K562 (cell line): ENCODE results near the gene PDE9A. TPM values are rescaled to one million over a fixed set of nuclear protein-coding genes. Genes with fewer than 3 reads are reported as not detected.

ENCODE experiments used
- ATAC-seq: fragments of 200-7000 bp; cut with Tn5 transposase; 3 replicates; pipeline ENCODE4 v1.9.1; 2020; ENCODE audit warnings: moderate library complexity
- BruUV-seq: library from RNA; stranded (reverse); fragments of 400-500 nt; replicated peaks from 2 replicates; lab custom pipeline; 2021; lab: Mats Ljungman, UMichigan
- CTCF ChIA-PET: fragments of 300-600 bp; formaldehyde crosslinking; extraction: SDS; loops from one replicate; lab custom pipeline; 2021; ENCODE audit warnings: low intra/inter-chr PET ratio; lab: Yijun Ruan, JAX
- POLR2A ChIA-PET: fragments of 300-600, 350-650 bp; sonication (Branson Sonifier 250); formaldehyde crosslinking; extraction: SDS; loops from one replicate; lab custom pipeline; 2021; ENCODE audit warnings: antibody characterized with exemption, inconsistent platforms; lab: Yijun Ruan, JAX
- DNase-seq, 4 experiments: peaks; one replicate each; pipeline versions ENCODE4 v3.0.0 to v3.0.0-alpha.2; 2011 to 2018; ENCODE audit warnings: low spot score in 3 of 4, mixed read lengths in 3 of 4; ENCODE audit errors: extremely low read depth in 1 of 4
- FAIRE-seq: peaks from 2 replicates; lab custom pipeline; 2011; peaks lifted over from hg19 to GRCh38; lab: Jason Lieb, UNC
- H2AFZ ChIP-seq: 2 replicates; pipeline ENCODE4 v1.6.0; 2011; ENCODE audit warnings: low read depth, low read length, control low read depth, inconsistent platforms
- H3K27ac ChIP-seq: fragments of 200-600 bp; 3 replicates; pipeline ENCODE4 v1.8.0; 2011; ENCODE audit warnings: low read depth, mild to moderate bottlenecking, control low read depth, inconsistent platforms, low read length, moderate library complexity, mixed read lengths; ENCODE audit errors: extremely low read depth
- H3K27me3 ChIP-seq, 2 experiments: fragments of 300-600 bp in 1 of 2; 2 replicates in 1 of 2; 3 replicates in 1 of 2; pipeline versions ENCODE4 v1.6.0 to v1.8.0; 2011; ENCODE audit warnings: inconsistent platforms in 2 of 2, low read length in 2 of 2, mild to moderate bottlenecking in 1 of 2, mixed read lengths in 1 of 2, moderate library complexity in 1 of 2; ENCODE audit not compliant: control insufficient read depth in 2 of 2, insufficient read depth in 2 of 2
- H3K36me3 ChIP-seq: fragments of 300-600 bp; 3 replicates; pipeline ENCODE4 v1.8.0; 2011; ENCODE audit warnings: mild to moderate bottlenecking, low read length, inconsistent platforms; ENCODE audit not compliant: control insufficient read depth, insufficient read depth
- H3K4me1 ChIP-seq, 2 experiments: fragments of 200-600 bp in 1 of 2; replicated peaks in 1 of 2; 2 replicates in 1 of 2; 3 replicates in 1 of 2; pipeline versions ENCODE4 v1.5.1 to v1.8.0; 2011; ENCODE audit warnings: inconsistent platforms in 2 of 2, low read length in 2 of 2, mild to moderate bottlenecking in 1 of 2, mixed read lengths in 1 of 2, moderate library complexity in 1 of 2; ENCODE audit not compliant: control insufficient read depth in 2 of 2, insufficient read depth in 2 of 2
- H3K4me2 ChIP-seq: 2 replicates; pipeline ENCODE4 v1.6.1; 2011; ENCODE audit warnings: low read length, control low read depth, inconsistent platforms, mixed read lengths; ENCODE audit not compliant: insufficient read depth
- H3K4me3 ChIP-seq: fragments of 200-600 bp; sonication (generic), shearing (Covaris generic); 2 replicates; pipeline ENCODE4 v1.5.1; 2016; ENCODE audit warnings: control low read depth, inconsistent platforms
- H3K79me2 ChIP-seq: fragments of 200-600 bp; 3 replicates; pipeline ENCODE4 v1.8.0; 2011; ENCODE audit warnings: low read length, inconsistent platforms; ENCODE audit not compliant: control insufficient read depth, insufficient read depth
- H3K9ac ChIP-seq, 2 experiments: 2 replicates each; pipeline versions ENCODE4 v1.6.0 to v1.6.1; 2011; ENCODE audit warnings: low read depth in 2 of 2, low read length in 2 of 2, control low read depth in 1 of 2, inconsistent platforms in 1 of 2, mild to moderate bottlenecking in 1 of 2, mixed read lengths in 1 of 2; ENCODE audit not compliant: insufficient read depth in 1 of 2
- H3K9me1 ChIP-seq: one replicate; pipeline ENCODE4 v1.6.0; 2011; ENCODE audit warnings: inconsistent platforms, mild to moderate bottlenecking, low read length, moderate library complexity; ENCODE audit not compliant: control insufficient read depth, insufficient read depth
- H3K9me3 ChIP-seq: replicated peaks from 2 replicates; pipeline ENCODE4 v1.5.1; 2011; ENCODE audit warnings: low read depth, low read length, inconsistent platforms; ENCODE audit not compliant: control insufficient read depth, insufficient read depth
- H4K20me1 ChIP-seq: replicated peaks from 2 replicates; pipeline ENCODE4 v1.6.1; 2011; ENCODE audit warnings: low read length, inconsistent platforms, mixed read lengths; ENCODE audit not compliant: control insufficient read depth, insufficient read depth
- ATF7 ChIP-seq: fragments of 450-650 bp; IDR thresholded peaks from 2 replicates; pipeline ENCODE4 v1.7.1; 2014; ENCODE audit warnings: mild to moderate bottlenecking, moderate library complexity
- CBFA2T2 ChIP-seq: fragments of 450-650 bp; conservative IDR thresholded peaks from 2 replicates; pipeline ENCODE4 v1.6.1; 2017; ENCODE audit warnings: mild to moderate bottlenecking
- CEBPG ChIP-seq, 3 experiments: fragments of 200-800 bp in 1 of 3; sonication (Bioruptor generic) in 1 of 3; sonication (generic) in 1 of 3; formaldehyde crosslinking in 1 of 3; IDR thresholded peaks in 2 of 3; conservative IDR thresholded peaks in 1 of 3; 2 replicates each; pipeline versions ENCODE4 v1.6.1 to v1.8.0; 2016 to 2022; ENCODE audit warnings: missing compliant biosample characterization in 2 of 3, missing genetic modification characterization in 2 of 3, mild to moderate bottlenecking in 1 of 3, missing genetic modification reagents in 1 of 3
- GMEB1 ChIP-seq: fragments of 250-450 bp; sonication (Bioruptor Pico); IDR thresholded peaks from 2 replicates; pipeline ENCODE4 v1.4.0; 2020; ENCODE audit warnings: mild to moderate bottlenecking
- HCFC1 ChIP-seq: IDR thresholded peaks from 2 replicates; pipeline ENCODE4 v1.6.1; 2012; ENCODE audit warnings: low read depth, low read length, improper control_type of control experiment
- NFATC3 ChIP-seq: fragments of 450-650 bp; IDR thresholded peaks from 2 replicates; pipeline ENCODE4 v1.6.1; 2017; ENCODE audit warnings: mild to moderate bottlenecking
- NR3C1 ChIP-seq: sonication (generic); formaldehyde crosslinking; IDR thresholded peaks from 2 replicates; pipeline ENCODE4 v1.8.1; 2022; ENCODE audit warnings: missing genetic modification reagents
- YY1 ChIP-seq, 3 experiments: IDR thresholded peaks; 2 replicates each; pipeline ENCODE4 v1.6.1; 2011; ENCODE audit warnings: low read length in 2 of 3, mild to moderate bottlenecking in 2 of 3, moderate library complexity in 2 of 3, borderline replicate concordance in 1 of 3, control low read depth in 1 of 3, low read depth in 1 of 3; ENCODE audit not compliant: insufficient read depth in 3 of 3, insufficient replicate concordance in 2 of 3, control insufficient read depth in 1 of 3, insufficient read length in 1 of 3; ENCODE audit errors: extremely low read depth in 1 of 3
- ZSCAN29 ChIP-seq: fragments of 450-650 bp; IDR thresholded peaks from 2 replicates; pipeline ENCODE4 v1.6.1; 2017
- WGBS: fragments of 100-300 bp; shearing (Covaris generic); methylation state at CpG from one replicate; pipeline ENCODE4 v1.1.6; 2016; ENCODE audit warnings: low coverage, mixed read lengths; ENCODE audit not compliant: insufficient coverage; ENCODE audit errors: missing lambda C conversion rate; 5-methylcytosine and 5-hydroxymethylcytosine counted together
- in situ Hi-C: fragments of 300-500 bp; cut with MboI; formaldehyde crosslinking; loops from 4 replicates; pipeline ENCODE4 v1.15.0; 2018; ENCODE audit warnings: inconsistent platforms, mixed read lengths
- intact Hi-C: fragments of 100-400 bp; cut with micrococcal nuclease; formaldehyde crosslinking; loops from 2 replicates; pipeline ENCODE4 v1.14.2; 2022
- polyA plus RNA-seq, 8 experiments: library from polyadenylated mRNA; depleted of rRNA in 4 of 8; stranded (reverse) in 5 of 8; unstranded in 3 of 8; fragments of >200 nt; fragmentation: Nextera tagmentation in 2 of 8; fragmentation: Illumina TruSeq in 1 of 8; extraction: Ambion mirVana in 2 of 8; extraction: Trizol in 1 of 8; gene quantifications; 2 replicates each; pipeline versions ENCODE4 v1.2.1 to v1.2.3, GENCODE V29; 2011 to 2014; ENCODE audit warnings: inconsistent platforms in 1 of 8, missing spikeins in 1 of 8
- total RNA-seq, 7 experiments: library from RNA; depleted of rRNA in 6 of 7; stranded (reverse); fragments of >200 nt in 6 of 7; fragmentation: Illumina TruSeq in 2 of 7; extraction: Trizol in 2 of 7; gene quantifications; 2 replicates each; pipeline versions ENCODE4 v1.2.1 to v1.2.3, GENCODE V29; 2011 to 2021; ENCODE audit warnings: low replicate concordance in 1 of 7

PDE9A gene
- total and polyA plus RNA-seq, 9 of the 15 experiments (the other 6 are each of a cell fraction or from before 2014, with no cell fraction given) = 0.07 to 0.27 TPM; not detected in 7

GRCh38 chr21:42763581-42764442 is 110.4 kb downstream of the PDE9A start (continued):
- TF ChIP-seq CEBPG (CRISPR knock-in tag; IDR thresholded peaks at IDR 0.05) (no peak), CEBPG (tag; conservative IDR thresholded peaks at IDR 0.05 in 1 of 2, IDR thresholded peaks at IDR 0.05 in 1 of 2) (peak; percentile 10 to 62; a peak in 2 of 4 replicates), ATF7 (peak; percentile 46; the same call in 1 of the 2 replicates), CBFA2T2 (0 out of 2 replicates have a peak, but pooled peaks have one; percentile 19), GMEB1 (CRISPR knock-in tag) (no peak)

- Histone ChIP-seq H3K27me3 (peaks cover 63 to 91% of the 10 kb centered on the region in 2 experiments; a peak in 4 of 5 replicates), H3K4me1 (peaks cover 0 to 15% of the 10 kb centered on the region in 2 experiments; a peak in 1 of 5 replicates), H3K79me2 (no peaks in the 10 kb centered on the region), H3K4me2 (no peak overlapping the region), H4K20me1 (peaks cover 17% of the 10 kb centered on the region; the same call in 1 of the 2 replicates), H3K9ac (no peak overlapping the region), H2AFZ (no peak overlapping the region), H3K36me3 (no peaks in the 10 kb centered on the region), H3K9me3 (0 out of 2 replicates have a peak, but pooled peaks cover 2% of the 10 kb centered on the region), H3K9me1 (no peaks in the 10 kb centered on the region), H3K4me3 (no peak overlapping the region), H3K27ac (no peak overlapping the region)
- intact Hi-C loops (no loop called here), in situ Hi-C loops (no loop called here)
- 1% methylated on average over 9 of the region's 9 CpGs for WGBS
- FAIRE-seq = no peak
- no TSS peak for BruUV-seq
- peak in 2 of 4 experiments; percentile 44 to 49 for DNase-seq
- POLR2A ChIA-PET = interaction anchor here (0.7 kb wide), 1 partner anchor 170 kb away, joined by 4 read pairs; no protein-coding TSS in a partner anchor
- CTCF ChIA-PET = no interaction called here
- ATAC-seq = no peak
- no peak for TF ChIP-seq YY1 (IDR thresholded peaks at IDR 0.05; ENCODE audit: borderline replicate concordance in 1 of 3, control insufficient read depth in 1 of 3, extremely low read depth in 1 of 3, insufficient read depth in 3 of 3, insufficient read length in 1 of 3, insufficient replicate concordance in 2 of 3, low read depth in 1 of 3, low read length in 2 of 3)
- no peak for TF ChIP-seq NFATC3
- no peak for TF ChIP-seq ZSCAN29
- TF ChIP-seq HCFC1 = no peak
- TF ChIP-seq NR3C1 = no peak
These were observed 111.0 kb downstream of the PDE9A start for GRCh38 chr21:42764443-42764760.
